ENCODE measurements around the gene EXOC3.

EXOC3 gene

DNA sequence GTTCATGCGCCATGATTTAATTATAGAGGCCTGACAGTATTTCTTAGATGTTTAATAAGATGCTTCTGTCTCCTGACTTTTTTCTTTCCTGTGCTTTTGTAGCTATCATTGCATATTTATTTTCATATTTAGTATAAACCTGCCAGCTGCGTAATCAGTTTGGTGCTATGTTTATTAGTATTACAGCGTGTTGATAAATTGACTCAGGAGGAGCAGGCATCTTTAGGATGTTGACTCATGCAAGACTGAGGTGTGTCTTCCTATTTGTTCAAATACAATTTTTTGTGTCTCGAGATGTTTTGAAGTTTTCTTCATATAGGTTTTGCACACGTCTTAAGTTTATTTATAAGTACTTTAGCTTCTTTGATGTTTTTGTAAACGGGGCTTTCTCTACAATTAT, 35.9 kb upstream of the EXOC3 start:
- TF ChIP-seq SPI1 (IDR thresholded peaks at IDR 0.05; ENCODE audit: borderline replicate concordance, low read depth) = no peak
- TF ChIP-seq, protein P1, sequence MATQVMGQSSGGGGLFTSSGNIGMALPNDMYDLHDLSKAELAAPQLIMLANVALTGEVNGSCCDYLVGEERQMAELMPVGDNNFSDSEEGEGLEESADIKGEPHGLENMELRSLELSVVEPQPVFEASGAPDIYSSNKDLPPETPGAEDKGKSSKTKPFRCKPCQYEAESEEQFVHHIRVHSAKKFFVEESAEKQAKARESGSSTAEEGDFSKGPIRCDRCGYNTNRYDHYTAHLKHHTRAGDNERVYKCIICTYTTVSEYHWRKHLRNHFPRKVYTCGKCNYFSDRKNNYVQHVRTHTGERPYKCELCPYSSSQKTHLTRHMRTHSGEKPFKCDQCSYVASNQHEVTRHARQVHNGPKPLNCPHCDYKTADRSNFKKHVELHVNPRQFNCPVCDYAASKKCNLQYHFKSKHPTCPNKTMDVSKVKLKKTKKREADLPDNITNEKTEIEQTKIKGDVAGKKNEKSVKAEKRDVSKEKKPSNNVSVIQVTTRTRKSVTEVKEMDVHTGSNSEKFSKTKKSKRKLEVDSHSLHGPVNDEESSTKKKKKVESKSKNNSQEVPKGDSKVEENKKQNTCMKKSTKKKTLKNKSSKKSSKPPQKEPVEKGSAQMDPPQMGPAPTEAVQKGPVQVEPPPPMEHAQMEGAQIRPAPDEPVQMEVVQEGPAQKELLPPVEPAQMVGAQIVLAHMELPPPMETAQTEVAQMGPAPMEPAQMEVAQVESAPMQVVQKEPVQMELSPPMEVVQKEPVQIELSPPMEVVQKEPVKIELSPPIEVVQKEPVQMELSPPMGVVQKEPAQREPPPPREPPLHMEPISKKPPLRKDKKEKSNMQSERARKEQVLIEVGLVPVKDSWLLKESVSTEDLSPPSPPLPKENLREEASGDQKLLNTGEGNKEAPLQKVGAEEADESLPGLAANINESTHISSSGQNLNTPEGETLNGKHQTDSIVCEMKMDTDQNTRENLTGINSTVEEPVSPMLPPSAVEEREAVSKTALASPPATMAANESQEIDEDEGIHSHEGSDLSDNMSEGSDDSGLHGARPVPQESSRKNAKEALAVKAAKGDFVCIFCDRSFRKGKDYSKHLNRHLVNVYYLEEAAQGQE (IDR thresholded peaks at IDR 0.05; ENCODE audit: insufficient replicate concordance, low read depth) = no peak
- TF ChIP-seq POLR2AphosphoS5 (IDR thresholded peaks at IDR 0.05; ENCODE audit: low read depth) = no peak
- no peak for TF ChIP-seq GABPA (IDR thresholded peaks at IDR 0.05; ENCODE audit: low read depth)
- TF ChIP-seq, protein P2, sequence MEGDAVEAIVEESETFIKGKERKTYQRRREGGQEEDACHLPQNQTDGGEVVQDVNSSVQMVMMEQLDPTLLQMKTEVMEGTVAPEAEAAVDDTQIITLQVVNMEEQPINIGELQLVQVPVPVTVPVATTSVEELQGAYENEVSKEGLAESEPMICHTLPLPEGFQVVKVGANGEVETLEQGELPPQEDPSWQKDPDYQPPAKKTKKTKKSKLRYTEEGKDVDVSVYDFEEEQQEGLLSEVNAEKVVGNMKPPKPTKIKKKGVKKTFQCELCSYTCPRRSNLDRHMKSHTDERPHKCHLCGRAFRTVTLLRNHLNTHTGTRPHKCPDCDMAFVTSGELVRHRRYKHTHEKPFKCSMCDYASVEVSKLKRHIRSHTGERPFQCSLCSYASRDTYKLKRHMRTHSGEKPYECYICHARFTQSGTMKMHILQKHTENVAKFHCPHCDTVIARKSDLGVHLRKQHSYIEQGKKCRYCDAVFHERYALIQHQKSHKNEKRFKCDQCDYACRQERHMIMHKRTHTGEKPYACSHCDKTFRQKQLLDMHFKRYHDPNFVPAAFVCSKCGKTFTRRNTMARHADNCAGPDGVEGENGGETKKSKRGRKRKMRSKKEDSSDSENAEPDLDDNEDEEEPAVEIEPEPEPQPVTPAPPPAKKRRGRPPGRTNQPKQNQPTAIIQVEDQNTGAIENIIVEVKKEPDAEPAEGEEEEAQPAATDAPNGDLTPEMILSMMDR (IDR thresholded peaks at IDR 0.05; ENCODE audit: insufficient read depth, low read length) = no peak
- no peak for DNase-seq (ENCODE audit: low read depth in 1 of 2, low spot score in 1 of 2)
- H3K27me3 ChIP-seq (ENCODE audit: insufficient read depth, poor library complexity, severe bottlenecking) = no peaks in the 10 kb centered on the region
- H3K27ac ChIP-seq (replicated peaks) = peak overlapping the region; percentile 7; the same call in 1 of the 2 replicates
- no peak overlapping the region for H3K4me3 ChIP-seq (replicated peaks; ENCODE audit: insufficient read depth, low read length)

DNA sequence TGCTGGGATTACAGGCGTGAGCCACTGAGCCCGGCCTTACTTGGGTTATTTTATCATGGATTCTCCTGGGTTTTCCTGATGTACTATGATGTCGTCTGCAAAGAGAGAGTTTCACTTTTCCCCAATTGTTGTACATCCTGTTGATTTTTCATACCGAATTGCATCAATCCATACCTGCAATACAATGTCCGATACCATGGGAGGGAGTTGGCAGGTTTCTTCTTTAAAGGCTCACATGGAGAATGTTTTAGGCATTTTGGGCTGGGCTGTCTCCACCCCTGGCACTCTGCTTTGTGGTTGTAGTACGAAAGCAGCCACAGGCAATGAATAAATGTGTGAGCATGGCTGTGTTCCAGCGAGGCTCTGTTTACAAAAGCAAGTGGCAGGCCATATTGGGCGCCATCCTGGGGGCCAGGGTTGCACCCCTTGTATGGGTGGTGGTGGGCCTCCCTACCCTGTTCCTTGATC, 35.1 kb upstream of the EXOC3 start:
- H3K4me3 ChIP-seq (replicated peaks; ENCODE audit: insufficient read depth, low read length) = no peak overlapping the region
- no peaks in the 10 kb centered on the region for H3K27me3 ChIP-seq (ENCODE audit: insufficient read depth, poor library complexity, severe bottlenecking)
- no peak for DNase-seq (ENCODE audit: low read depth in 1 of 2, low spot score in 1 of 2)
- H3K27ac ChIP-seq (replicated peaks) = no peak overlapping the region
- TF ChIP-seq, protein P2 (IDR thresholded peaks at IDR 0.05; ENCODE audit: insufficient read depth, low read length) = no peak

DNA sequence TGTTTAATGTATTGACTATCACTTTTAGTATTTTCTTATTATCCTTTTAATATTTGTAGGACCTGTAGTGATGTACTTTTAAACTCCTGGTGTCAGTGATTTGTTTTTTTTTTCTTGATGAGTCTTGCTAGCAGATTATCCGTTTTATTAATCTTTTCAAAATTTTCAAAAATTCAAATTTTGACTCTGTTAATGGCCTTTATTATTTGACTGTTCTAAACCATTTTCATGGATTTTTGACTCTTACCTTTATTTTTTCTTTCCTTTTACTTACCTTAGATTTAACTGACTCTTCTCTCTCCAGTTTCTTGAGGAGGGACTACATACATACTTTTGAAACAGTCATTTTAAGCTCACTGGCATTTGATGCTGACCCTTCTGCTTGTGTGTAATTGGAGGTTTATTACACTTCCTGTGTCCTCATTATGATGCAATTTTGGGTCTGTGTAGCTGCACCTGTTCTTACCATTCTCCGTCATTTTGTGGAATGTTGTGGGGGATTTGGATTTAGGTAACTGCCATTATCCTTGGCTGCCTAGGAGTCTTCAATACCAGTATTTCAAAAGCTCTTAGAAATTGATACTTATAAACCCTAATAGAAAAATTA, 32.0 kb upstream of the EXOC3 start:
- H3K27ac ChIP-seq (replicated peaks) = peak overlapping the region; percentile 50
- DNase-seq (ENCODE audit: low read depth in 1 of 2, low spot score in 1 of 2) = peak in 1 of 2 experiments; percentile 74
- TF ChIP-seq GABPA (IDR thresholded peaks at IDR 0.05; ENCODE audit: low read depth) (no peak), POLR2AphosphoS5 (IDR thresholded peaks at IDR 0.05; ENCODE audit: low read depth) (peak; percentile 40; the same call in 1 of the 2 replicates)
- no peaks in the 10 kb centered on the region for H3K27me3 ChIP-seq (ENCODE audit: insufficient read depth, poor library complexity, severe bottlenecking)
- H3K4me3 ChIP-seq (replicated peaks; ENCODE audit: insufficient read depth, low read length) = no peak overlapping the region

DNA sequence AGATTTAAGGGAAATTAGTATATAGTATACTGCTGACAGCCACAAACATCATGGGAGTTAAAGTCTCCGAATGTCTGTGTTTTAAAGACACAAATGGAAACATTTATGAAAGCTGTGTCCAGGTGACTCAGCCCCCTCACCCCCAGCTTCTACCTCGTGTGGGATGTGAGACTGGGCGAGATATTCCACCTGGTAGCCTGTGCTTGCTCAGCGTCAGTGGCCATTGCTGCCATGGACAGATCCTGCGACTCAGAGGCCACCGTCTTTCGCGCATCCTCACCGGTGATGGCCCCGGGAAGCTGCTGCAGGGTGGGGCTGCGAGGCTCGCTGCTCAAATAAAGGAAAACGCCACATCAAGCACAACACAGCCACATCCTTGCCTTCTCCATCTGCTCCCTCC, 31.2 kb upstream of the EXOC3 start:
- no peak for DNase-seq (ENCODE audit: low read depth in 1 of 2, low spot score in 1 of 2)
- Histone ChIP-seq H3K27me3 (ENCODE audit: insufficient read depth, poor library complexity, severe bottlenecking) (no peaks in the 10 kb centered on the region), H3K4me3 (replicated peaks; ENCODE audit: insufficient read depth, low read length) (no peak overlapping the region), H3K27ac (replicated peaks) (peak overlapping the region; percentile 50)
- TF ChIP-seq POLR2AphosphoS5 (IDR thresholded peaks at IDR 0.05; ENCODE audit: low read depth) = no peak
- TF ChIP-seq, protein P2 (IDR thresholded peaks at IDR 0.05; ENCODE audit: insufficient read depth, low read length) = no peak
- TF ChIP-seq, protein P1 (IDR thresholded peaks at IDR 0.05; ENCODE audit: insufficient replicate concordance, low read depth) = no peak
- TF ChIP-seq SPI1 (IDR thresholded peaks at IDR 0.05; ENCODE audit: borderline replicate concordance, low read depth) = no peak
- no peak for TF ChIP-seq GABPA (IDR thresholded peaks at IDR 0.05; ENCODE audit: low read depth)

All from HL-60 (cell line).